Hindlimb muscle (tissue), 1 donor: ENCODE measurements around the gene KRTAP10-9. TPM values are rescaled to one million over a fixed set of nuclear protein-coding genes. Genes with fewer than 3 reads are reported as not detected.
"Not testable (repeated sequence)": the region's sequence is repeated elsewhere in the genome, so short reads cannot be mapped to it uniquely, and the experiment has no call there.

Source experiments
- DNase-seq: peaks from one replicate; pipeline ENCODE4 v3.0.0-alpha.2; 2013
- polyA plus RNA-seq: library from polyadenylated mRNA; unstranded; fragments of 120-200 nt; gene quantifications from one replicate; pipeline ENCODE4 v1.2.1, GENCODE V29; 2013; ENCODE audit not compliant: insufficient read length

The KRTAP10-9 gene
- polyA plus RNA-seq = not detected

GRCh38 chr21:44626673-44627143 is at the start of gene KRTAP10-9:
TSS of gene KRTAP10-9 (plus strand) at chr21:44627093. CDS start at chr21:44627172, 79 bp downstream.
- DNase-seq = no peak

GRCh38 chr21:44578371-44579055 is 48.4 kb upstream of the KRTAP10-9 start:
- no peak for DNase-seq

GRCh38 chr21:44579056-44579832 is 47.6 kb upstream of the KRTAP10-9 start:
- no peak for DNase-seq

GRCh38 chr21:44579833-44580144 is 47.1 kb upstream of the KRTAP10-9 start:
- DNase-seq = no peak

GRCh38 chr21:44580231-44580821 is 46.6 kb upstream of the KRTAP10-9 start, which contains the start of gene KRTAP10-5:
TSS of gene KRTAP10-5 (minus strand) at chr21:44580604. CDS start at chr21:44580578, 26 bp downstream.
- not testable (repeated sequence) for DNase-seq

GRCh38 chr21:44581158-44581557 is 45.7 kb upstream of the KRTAP10-9 start:
- no peak for DNase-seq

- DNase-seq = no peak
Observed at GRCh38 chr21:44582055-44582454, 44.8 kb upstream of the KRTAP10-9 start.

GRCh38 chr21:44583089-44583799 is 43.6 kb upstream of the KRTAP10-9 start:
- DNase-seq = peak; percentile 11

- DNase-seq = no peak
Observed at GRCh38 chr21:44583800-44584147, 43.1 kb upstream of the KRTAP10-9 start.

- DNase-seq = no peak
Observed at GRCh38 chr21:44585892-44586291, 41.0 kb upstream of the KRTAP10-9 start.

GRCh38 chr21:44589094-44589493 is 37.8 kb upstream of the KRTAP10-9 start:
- no peak for DNase-seq

- no peak for DNase-seq
Observed at GRCh38 chr21:44589586-44590305, 37.1 kb upstream of the KRTAP10-9 start.

- DNase-seq = no peak
Observed at GRCh38 chr21:44590311-44590721, 36.6 kb upstream of the KRTAP10-9 start.

- not testable (repeated sequence) for DNase-seq
Observed at GRCh38 chr21:44590897-44591800, 35.7 kb upstream of the KRTAP10-9 start.

GRCh38 chr21:44591801-44592130 is 35.1 kb upstream of the KRTAP10-9 start:
- DNase-seq = not testable (repeated sequence)

GRCh38 chr21:44592446-44593311 is 34.2 kb upstream of the KRTAP10-9 start, which contains the start of gene KRTAP10-6:
TSS of gene KRTAP10-6 (minus strand) at chr21:44592505. CDS start at chr21:44592484, 21 bp downstream.
- no peak for DNase-seq

- DNase-seq = no peak
Observed at GRCh38 chr21:44593598-44594405, 33.1 kb upstream of the KRTAP10-9 start.

GRCh38 chr21:44594406-44594916 is 32.4 kb upstream of the KRTAP10-9 start:
- no peak for DNase-seq

- DNase-seq = no peak
Observed at GRCh38 chr21:44595524-44595923, 31.4 kb upstream of the KRTAP10-9 start.
